ENCODE results near the gene GIMD1. TPM values are rescaled to one million over a fixed set of nuclear protein-coding genes. Genes with fewer than 3 reads are reported as not detected.

Gene GIMD1
- total RNA-seq, 1 donor from 2014 or later, result not detected

DNA sequence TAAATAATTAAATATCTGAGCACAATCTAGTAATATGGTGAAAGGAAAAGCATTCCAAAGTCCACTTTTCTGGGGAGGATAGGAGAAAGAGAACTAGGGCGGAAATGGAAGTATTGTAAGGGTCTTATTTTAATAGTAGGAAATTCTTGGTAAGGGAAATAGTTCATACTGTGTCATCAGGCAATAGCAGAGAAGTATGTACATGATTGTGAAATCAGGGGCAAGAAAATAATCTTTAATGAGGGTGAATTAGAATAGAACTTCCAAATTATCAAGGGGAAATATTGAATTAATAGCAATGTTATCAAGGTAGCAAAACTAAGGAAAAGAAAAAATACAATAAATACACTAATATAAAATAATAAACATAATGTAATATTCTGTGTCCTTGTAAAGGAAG lies 14.8 kb downstream of the GIMD1 start:
- H3K27me3 ChIP-seq (ENCODE audit: low read depth), result no peaks in the 10 kb centered on the region
- H3K9me3 ChIP-seq (replicated peaks), result no peaks in the 10 kb centered on the region
- H3K27ac ChIP-seq (replicated peaks), result no peak overlapping the region
- peaks cover 6% of the 10 kb centered on the region for H3K4me1 ChIP-seq
- no peak overlapping the region for H3K4me3 ChIP-seq
- no peak for DNase-seq
- TF ChIP-seq, protein P1, sequence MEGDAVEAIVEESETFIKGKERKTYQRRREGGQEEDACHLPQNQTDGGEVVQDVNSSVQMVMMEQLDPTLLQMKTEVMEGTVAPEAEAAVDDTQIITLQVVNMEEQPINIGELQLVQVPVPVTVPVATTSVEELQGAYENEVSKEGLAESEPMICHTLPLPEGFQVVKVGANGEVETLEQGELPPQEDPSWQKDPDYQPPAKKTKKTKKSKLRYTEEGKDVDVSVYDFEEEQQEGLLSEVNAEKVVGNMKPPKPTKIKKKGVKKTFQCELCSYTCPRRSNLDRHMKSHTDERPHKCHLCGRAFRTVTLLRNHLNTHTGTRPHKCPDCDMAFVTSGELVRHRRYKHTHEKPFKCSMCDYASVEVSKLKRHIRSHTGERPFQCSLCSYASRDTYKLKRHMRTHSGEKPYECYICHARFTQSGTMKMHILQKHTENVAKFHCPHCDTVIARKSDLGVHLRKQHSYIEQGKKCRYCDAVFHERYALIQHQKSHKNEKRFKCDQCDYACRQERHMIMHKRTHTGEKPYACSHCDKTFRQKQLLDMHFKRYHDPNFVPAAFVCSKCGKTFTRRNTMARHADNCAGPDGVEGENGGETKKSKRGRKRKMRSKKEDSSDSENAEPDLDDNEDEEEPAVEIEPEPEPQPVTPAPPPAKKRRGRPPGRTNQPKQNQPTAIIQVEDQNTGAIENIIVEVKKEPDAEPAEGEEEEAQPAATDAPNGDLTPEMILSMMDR (IDR thresholded peaks at IDR 0.05; ENCODE audit: borderline replicate concordance), result no peak
- peaks cover 8% of the 10 kb centered on the region for H3K36me3 ChIP-seq
- intact Hi-C loops (cut with micrococcal nuclease), result no loop called here

DNA sequence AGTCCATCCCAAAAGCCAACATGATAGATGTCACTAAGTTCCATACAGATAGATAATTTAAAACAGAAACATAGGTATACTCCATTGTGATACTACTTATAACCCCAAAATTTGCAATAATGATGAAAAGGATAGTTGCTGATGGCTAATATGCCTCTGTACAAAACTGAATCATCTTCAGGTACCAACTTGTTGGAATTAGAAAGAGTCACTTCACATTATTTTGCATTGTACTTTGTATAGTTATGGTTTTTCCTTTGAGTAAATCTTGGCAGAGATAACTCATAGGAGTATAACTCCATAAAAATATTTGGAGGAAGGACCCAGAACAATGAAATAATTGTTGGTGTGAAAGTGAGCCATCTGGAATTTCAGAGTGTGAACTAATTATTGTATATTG lies 17.6 kb downstream of the GIMD1 start:
- TF ChIP-seq, protein P1 (IDR thresholded peaks at IDR 0.05; ENCODE audit: borderline replicate concordance), result no peak
- no peak overlapping the region for H3K4me3 ChIP-seq
- no peak for DNase-seq
- no peaks in the 10 kb centered on the region for H3K27me3 ChIP-seq (ENCODE audit: low read depth)
- intact Hi-C loops (cut with micrococcal nuclease), result no loop called here
- peaks cover 25% of the 10 kb centered on the region for H3K36me3 ChIP-seq
- H3K27ac ChIP-seq (replicated peaks), result no peak overlapping the region
- H3K4me1 ChIP-seq, result peaks cover 6% of the 10 kb centered on the region
- H3K9me3 ChIP-seq (replicated peaks), result no peaks in the 10 kb centered on the region

DNA sequence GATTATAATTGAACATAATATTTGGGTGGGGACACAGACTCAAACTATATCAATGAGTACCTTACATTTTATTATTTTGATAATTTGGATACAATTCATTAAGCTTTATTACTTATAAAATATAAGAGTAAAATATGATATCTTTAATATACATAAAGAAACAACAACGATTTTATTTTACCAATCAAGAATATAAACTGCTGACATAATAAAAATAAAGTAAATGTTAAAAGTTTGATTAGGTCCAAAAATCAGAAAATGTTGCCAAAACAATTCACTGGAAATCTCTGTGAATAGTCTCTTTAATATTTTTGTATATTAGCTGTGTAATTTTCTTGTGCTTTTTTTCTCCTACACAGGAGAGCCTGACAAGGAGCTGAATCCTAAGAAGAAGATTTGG lies 21.4 kb downstream of the GIMD1 start:
- Histone ChIP-seq H3K9me3 (replicated peaks) (no peaks in the 10 kb centered on the region), H3K36me3 (peaks cover 25% of the 10 kb centered on the region)
- intact Hi-C loops (cut with micrococcal nuclease), result no loop called here

DNA sequence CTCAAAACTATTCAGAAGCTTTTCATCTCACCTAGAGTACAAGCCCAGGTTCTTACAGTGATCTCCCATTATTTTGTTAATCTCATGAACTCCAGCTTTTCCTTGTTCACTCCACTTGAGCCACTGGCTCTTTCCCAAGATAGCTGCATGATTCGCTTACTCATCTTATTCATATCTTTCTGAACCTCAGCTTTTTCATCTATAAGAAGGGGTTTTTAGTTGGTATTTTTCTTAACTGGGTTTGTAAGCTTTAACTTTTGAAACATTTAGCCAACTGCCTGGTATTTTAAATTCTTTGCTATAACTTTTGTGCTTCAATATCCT lies 24.0 kb downstream of the GIMD1 start:
- DNase-seq, result no peak
- Histone ChIP-seq H3K27me3 (ENCODE audit: low read depth) (no peaks in the 10 kb centered on the region), H3K4me3 (no peak overlapping the region), H3K36me3 (peaks cover 38% of the 10 kb centered on the region), H3K27ac (replicated peaks) (no peak overlapping the region), H3K9me3 (replicated peaks) (peaks cover 14% of the 10 kb centered on the region), H3K4me1 (peaks cover 15% of the 10 kb centered on the region)
- TF ChIP-seq, protein P1 (IDR thresholded peaks at IDR 0.05; ENCODE audit: borderline replicate concordance), result no peak
- intact Hi-C loops (cut with micrococcal nuclease), result no loop called here

More for the DNA sequence above, 21.4 kb downstream of the GIMD1 start:
- Histone ChIP-seq H3K4me3 (no peak overlapping the region), H3K27ac (replicated peaks) (no peak overlapping the region), H3K27me3 (ENCODE audit: low read depth) (no peaks in the 10 kb centered on the region), H3K4me1 (peaks cover 15% of the 10 kb centered on the region)
- TF ChIP-seq, protein P1 (IDR thresholded peaks at IDR 0.05; ENCODE audit: borderline replicate concordance), result no peak
- no peak for DNase-seq

DNA sequence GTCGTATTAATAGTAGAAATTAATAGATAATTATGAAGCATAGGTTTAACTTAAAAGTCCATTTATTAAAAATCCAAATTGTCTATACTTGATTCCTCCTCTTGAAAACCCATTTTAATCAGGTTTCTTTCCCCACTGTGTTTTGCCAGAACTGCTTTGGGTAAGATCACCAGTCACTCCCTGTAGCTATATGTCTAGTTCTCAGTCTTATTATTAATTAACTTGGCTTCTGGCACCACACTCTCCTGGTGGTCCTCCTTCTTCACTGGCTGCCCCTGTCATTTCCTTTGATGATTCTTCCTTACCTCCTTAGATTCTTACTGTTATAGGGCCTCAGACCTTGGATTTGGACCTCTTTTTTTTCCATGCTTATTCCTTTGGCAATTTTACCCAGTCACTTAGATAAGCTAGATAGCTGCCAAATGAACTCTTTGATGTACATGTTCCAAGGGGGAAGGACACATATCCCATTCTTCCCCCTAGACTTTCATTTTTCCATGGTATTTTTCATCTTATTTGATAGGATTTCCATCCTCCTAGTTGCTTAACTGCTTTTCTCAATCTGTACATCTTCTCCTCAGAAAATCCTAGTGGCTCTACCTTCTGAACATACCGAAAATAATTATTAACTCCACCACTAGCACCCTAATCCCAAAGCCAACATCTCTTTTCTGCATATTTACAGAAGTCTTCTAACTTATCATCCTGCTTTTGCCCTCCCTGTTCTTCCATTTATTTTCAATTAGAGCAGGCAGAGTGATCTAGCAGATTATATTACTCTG lies 24.5 kb downstream of the GIMD1 start:
- Histone ChIP-seq H3K27me3 (ENCODE audit: low read depth) (no peaks in the 10 kb centered on the region), H3K9me3 (replicated peaks) (peaks cover 14% of the 10 kb centered on the region), H3K4me1 (peaks cover 15% of the 10 kb centered on the region), H3K27ac (replicated peaks) (no peak overlapping the region), H3K36me3 (peaks cover 39% of the 10 kb centered on the region), H3K4me3 (no peak overlapping the region)
- TF ChIP-seq, protein P1 (IDR thresholded peaks at IDR 0.05; ENCODE audit: borderline replicate concordance), result no peak
- DNase-seq, result no peak
- intact Hi-C loops (cut with micrococcal nuclease), result no loop called here
